HG02623 (cell line): Measurements from ENCODE around the gene GARRE1.
"Not testable (repeated sequence)": the region's sequence is repeated elsewhere in the genome, so short reads cannot be mapped to it uniquely, and the experiment has no call there.

ENCODE experiments used
- ATAC-seq: cut with Tn5 transposase; IDR thresholded peaks from one replicate; pipeline ENCODE4 v1.9.1; 2021; ENCODE audit warnings: moderate library complexity; ENCODE audit not compliant: unreplicated experiment

GARRE1 gene, protein sequence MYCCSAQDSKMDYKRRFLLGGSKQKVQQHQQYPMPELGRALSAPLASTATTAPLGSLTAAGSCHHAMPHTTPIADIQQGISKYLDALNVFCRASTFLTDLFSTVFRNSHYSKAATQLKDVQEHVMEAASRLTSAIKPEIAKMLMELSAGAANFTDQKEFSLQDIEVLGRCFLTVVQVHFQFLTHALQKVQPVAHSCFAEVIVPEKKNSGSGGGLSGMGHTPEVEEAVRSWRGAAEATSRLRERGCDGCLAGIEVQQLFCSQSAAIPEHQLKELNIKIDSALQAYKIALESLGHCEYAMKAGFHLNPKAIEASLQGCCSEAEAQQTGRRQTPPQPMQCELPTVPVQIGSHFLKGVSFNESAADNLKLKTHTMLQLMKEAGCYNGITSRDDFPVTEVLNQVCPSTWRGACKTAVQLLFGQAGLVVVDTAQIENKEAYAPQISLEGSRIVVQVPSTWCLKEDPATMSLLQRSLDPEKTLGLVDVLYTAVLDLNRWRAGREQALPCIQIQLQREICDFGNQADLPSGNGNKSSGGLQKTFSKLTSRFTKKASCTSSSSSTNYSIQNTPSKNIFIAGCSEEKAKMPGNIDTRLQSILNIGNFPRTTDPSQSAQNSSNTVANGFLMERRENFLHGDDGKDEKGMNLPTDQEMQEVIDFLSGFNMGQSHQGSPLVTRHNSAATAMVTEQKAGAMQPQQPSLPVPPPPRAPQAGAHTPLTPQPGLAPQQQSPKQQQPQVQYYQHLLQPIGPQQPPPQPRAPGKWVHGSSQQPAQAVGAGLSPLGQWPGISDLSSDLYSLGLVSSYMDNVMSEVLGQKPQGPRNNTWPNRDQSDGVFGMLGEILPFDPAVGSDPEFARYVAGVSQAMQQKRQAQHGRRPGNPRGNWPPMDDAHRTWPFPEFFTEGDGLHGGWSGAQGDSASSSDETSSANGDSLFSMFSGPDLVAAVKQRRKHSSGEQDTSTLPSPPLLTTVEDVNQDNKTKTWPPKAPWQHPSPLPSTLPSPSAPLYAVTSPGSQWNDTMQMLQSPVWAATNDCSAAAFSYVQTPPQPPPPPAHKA (N-terminal part only)

DNA sequence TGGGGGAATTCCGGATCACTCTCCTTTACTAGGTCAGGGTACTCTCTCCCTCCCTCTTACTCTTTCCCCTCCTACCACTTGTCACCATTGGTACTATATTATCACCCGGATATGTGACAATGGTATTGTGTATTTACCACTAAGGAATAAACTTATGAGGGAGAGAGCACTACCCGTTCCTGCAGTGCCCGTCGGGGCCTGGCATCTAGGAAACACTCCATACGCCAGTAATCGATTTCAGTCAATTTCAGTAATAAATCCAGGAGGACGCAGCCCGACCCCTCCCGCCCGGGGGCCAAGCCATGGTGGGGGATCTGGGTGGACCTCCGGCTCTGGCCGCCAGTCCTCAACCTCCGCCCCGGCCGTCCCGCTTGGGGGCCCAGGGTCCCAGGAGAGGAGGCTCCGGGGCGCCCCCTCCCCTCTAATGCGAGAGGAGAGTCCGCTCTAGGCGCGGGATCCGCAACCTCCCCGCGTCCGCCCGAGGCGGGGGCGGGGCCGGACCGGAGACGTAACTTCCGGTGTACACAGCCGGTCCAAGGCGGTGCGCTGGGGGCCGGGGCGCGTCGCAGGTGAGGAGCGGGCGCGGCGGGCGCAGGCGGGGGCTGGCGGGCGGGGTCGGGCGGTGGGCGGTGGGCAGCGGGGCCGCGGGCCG lies at the start of gene GARRE1:
Gene GARRE1 (plus strand): TSS at position 509 of the 652 bp plus-strand sequence. CDS start 45,920 bp downstream, outside the sequence.
- ATAC-seq, result peak; percentile 90

DNA sequence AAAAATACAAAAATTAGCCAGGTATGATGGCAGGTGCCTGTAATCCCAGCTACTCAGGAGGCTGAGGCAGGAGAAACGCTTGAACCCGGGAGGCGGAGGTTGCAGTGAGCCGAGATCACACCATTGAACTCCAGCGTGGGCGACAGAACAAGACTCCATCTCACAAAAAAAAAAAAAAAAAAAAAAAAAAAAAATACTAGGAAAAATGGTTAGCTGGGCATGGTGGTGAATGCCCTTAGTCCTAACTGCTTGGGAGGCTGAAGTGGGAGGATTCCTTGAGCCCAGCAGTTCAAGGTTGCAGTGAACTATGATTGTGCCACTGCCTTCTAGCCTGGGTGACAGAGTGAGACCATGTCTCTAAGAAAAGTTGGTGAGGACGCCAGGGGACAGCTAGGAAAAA lies 49.0 kb upstream of the GARRE1 start:
- ATAC-seq, result not testable (repeated sequence)

DNA sequence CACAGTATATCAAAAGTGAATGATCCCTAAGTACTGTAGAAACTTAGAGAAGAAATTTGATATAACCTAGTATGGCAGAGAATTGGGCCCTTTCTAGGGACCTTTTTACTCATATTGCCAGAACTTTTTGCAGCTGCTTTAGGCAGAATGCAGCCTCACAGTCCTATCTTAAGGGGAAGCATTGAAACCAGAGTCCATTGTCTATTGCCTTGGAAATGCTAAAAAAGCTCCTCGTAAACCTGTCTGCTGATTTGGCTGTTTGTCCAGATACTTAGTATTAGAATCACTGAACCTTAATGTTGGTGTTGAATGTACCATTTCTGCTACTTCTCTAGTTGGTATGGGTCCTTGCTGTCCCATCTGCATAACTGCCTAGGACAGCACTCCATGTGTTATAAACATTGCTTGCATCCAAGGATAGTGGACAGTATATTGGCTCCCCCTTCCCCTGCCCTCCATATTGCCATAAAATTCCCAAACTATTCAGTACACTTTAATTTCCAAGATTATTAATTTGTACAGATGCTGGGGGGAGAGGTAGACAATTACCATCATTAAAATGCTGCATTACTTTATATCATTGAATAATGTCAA lies 46.0 kb upstream of the GARRE1 start:
- ATAC-seq, result no peak

DNA sequence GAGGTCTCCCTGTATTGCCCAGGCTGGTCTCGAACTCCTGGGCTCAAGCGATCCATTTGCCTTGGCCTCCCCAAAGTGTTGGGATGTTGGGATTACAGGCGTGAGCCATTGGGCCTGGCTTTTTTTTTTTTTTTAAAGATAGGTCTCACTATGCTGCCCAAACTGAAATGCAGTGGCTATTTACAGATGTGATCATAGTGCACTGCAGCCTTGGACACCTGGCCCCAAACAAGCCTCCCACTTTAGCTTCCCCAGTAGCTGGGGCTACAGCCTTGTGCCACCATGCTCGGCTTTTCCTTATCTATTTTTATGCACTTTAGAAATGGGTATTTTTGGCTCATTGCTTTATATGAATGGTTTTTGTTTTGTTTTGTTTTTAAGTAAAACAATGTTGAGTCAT lies 44.6 kb upstream of the GARRE1 start:
- no peak for ATAC-seq

DNA sequence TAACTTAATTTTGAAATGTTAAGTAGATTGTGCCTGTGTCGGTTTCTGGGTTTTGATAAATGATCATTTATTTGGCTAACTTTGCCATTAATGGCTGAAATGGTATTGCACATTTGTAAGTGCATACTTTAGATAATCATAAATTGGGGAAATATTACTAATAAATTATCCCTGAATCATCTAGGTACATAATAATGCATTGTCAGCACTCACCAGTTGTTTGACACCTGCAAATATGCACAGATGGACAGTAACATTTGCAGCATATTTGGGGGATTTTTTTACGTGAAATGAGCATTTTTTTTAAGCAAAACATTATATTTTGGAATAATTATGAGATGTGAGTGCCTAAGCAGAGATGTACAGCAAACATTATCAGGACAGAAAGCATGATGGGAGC lies 41.1 kb upstream of the GARRE1 start:
- ATAC-seq, result no peak

DNA sequence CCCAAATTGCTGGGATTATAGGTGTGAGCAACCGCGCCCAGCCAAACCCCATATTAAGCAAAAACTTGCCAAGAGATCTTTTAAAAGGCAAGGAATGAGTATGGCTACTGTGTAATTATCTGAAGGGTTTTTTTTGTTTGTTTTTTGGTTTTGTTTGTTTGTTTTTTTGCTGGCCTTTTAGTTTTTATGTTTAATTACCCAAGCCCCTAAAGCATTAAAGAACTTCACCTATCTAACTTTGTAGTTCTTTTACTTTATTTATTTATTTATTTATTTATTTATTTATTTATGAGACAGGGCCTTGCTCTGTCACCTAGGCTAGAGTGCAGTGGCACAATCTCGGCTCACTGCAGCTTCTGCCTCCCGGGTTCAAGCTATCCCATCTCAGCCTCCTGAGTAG lies 40.3 kb upstream of the GARRE1 start:
- ATAC-seq, result no peak

DNA sequence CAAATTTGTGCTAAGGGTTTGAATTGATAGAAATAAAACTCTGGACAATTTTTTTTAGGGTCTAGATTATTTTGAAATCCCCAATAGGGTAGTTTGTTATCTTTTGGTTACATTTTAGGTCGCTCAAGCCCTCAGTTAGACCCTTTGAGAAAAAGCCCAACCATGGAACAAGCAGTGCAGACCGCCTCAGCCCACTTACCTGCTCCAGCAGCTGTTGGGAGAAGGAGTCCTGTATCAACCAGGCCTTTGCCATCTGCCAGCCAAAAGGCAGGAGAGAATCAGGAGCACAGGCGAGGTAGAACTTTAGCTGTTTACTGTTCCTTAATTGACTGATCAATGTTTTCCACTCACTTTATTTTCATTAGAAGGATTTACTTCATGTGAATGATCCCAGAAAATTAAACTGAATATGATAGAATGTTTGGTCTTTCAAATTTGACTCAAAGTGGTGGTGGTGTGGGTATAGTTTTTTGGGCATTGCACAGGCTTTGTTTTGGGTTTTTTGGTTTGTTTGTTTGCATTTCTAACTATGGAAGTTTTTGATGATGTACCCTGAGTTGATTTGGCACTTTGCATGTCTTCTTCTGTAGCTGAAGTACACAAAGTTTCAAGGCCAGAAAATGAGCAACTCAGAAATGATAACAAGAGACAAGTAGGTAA lies 39.2 kb upstream of the GARRE1 start:
- no peak for ATAC-seq

DNA sequence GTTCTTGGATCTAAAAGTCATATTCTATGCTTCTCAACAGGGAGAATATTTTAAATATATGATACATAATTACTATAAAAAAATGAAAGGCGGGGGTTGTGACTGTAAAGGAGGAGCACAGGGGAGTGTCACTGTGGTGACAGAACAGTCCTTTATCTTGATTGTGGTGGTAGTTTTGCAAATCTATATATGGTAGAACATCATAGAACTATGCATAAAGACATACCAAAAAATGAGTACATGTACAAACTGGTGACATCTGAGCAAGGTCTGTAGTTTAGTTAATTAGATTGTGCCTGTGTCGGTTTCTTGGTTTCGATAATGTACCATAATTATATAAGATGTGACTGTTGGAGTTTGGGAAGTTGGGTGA lies 38.7 kb upstream of the GARRE1 start:
- no peak for ATAC-seq

DNA sequence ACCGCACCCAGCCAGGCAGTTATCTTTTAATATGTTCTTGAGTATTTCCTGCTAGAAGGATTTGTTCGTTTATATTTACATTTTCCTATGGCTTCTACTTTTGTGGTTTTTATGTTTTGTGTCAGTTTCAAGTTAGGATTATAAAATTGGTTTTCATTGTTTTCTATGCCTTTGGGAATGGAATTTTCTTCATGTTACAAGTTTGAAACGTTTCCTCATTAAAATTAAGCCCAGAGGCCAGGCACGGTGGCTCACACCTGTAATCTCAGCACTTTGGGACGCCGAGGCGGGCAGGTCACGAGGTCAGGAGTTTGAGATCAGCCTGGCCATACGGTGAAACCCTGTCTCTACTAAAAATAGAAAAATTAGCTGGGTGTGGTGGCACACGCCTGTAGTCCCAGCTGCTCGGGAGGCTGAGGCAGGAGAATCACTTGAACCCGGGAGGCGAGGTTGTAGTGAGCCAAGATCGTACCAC lies 37.6 kb upstream of the GARRE1 start:
- not testable (repeated sequence) for ATAC-seq

DNA sequence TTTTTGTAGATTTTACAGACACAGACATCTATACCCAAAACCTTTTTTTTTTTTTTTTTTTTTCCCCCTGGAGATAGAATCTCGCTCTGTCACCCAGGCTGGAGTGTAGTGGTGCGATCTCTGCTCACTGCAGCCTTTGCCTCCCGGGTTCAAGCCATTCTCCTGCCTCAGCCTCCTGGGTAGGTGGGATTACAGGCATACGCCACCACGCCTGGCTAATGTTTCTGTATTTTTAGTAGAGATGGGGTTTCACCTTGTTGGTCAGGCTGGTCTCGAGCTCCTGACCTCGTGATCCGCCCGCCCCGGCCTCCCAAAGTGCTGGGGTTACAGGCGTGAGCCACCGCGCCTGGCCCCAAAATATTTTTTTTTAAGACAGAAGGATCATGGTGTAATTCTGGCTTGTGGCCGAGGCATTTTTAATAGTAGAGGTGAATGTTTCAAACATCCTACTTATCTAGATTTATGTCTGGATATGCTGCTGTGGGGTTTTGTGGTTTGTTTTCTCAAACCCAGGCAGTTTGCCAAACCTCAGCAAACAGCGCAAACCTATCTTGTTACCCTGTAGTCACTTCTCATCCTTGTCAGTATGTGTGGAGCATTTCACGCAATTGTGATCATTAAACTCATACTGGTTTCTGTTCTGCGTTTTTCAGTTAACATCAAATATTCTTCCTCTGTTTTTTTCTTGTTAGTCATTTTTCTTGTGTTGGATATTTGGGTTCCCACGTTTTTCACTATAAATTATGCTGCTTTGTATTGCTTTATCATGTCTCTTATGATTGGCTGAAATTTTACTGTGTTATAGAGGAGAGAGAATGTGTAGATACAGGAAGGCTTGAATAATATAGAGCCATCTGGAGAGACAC lies 36.2 kb upstream of the GARRE1 start:
- ATAC-seq, result no peak

DNA sequence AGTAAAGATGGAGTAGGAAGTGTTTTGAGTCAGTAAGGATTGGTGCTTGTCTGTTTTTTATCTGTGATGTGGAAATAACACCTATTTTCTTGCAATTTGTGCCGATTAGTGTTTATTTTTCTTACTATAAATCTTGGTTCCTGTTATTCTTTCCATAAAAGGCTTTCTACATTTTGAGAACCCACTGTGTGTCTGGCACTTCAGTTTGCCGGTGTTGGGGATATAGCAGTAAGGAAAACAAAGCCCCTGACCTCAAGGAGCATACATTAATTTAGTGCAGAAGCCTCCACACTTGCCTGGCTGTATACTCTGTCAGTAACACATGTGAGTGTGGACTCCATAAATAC lies 35.6 kb upstream of the GARRE1 start:
- no peak for ATAC-seq

DNA sequence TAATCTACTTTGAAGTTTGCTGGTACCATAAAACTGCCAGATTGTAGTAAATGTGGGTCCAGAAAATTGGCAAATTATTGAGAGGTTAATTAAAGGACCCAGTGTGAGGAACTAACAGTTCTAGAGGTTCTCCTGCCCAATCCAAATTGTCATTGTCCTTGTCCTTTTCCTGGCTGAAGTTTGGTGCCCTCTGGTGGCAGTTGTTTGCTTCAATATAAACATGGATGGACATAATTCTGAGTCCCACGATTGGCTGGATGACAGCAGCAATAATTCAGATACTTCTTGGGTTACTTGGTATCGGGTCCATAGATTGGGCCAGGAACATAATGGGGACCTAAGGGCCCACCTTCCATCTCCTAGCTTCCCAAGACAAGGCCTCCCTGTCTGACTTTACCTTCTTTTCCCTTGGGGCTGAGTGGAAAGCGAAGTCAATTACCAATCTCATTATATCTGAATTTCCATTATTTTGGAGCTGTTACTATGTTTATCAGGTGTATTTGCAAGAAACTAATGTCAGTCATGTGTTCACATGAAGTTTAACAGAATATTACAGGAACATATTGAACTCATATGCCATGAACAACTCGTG lies 33.8 kb upstream of the GARRE1 start:
- ATAC-seq, result no peak

DNA sequence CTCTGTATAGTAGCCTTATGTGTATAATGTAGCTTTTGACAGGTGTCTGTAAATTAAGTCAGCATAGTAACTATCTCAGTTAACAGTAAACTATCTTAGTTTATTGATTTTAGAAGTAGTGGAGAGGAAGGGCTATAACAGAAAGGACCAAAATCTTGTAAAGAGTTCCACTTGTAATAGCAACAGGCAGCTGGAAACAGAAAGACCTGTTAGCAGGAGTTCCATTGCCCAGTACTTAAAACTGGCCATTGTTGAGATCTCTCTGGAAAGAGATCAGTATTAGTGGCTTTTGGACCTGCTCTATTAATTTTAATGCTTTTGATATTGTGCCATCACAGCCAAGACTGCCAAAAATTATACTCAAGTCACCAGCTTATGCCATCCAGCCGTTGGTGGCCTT lies 32.0 kb upstream of the GARRE1 start:
- ATAC-seq, result no peak

DNA sequence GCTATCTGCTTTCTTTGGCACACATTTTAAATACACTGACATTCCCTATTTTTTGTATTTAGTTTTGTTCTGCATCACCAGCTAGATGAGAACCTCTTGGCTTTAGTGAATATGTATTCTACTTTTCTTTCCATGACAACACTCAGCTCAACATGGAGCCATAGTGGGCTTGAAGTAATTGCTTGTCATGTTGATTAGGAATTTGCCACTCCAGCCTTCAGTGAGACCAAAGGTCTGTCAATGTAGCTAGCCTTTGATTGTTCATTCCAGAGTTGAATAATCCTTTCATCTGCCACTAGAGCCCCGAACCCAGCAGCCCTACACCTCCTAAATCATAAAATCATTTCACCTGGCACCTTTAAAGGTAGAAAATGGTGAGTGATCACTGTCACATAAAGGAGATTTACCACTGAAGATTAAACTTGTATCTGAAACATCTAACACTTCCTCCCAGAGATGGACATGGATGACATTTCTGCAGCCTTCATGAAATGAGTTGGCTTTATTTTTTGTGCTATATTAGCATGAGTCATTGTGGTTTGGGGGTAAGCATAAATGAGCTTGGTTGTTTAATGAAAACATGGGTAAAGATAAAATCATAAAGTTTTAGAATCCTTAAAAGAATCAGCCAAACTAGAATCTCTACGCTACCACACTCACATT lies 29.2 kb upstream of the GARRE1 start:
- no peak for ATAC-seq

DNA sequence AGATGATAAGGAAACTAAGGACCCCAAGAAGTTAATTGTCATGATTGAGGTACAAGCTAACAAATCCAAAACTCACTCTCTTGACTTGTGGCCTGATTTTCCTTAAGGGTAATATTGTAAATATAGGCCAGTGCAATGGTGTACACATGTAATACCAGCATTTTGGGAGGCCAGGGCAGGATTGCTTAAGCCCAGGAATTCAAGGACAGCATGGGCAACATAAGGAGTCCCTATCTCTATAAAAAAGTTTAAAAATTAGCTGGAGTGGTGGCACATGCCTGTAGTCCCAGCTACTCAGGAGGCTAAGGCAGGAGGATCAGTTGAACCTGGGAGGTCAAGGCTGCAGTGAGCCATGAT lies 28.7 kb upstream of the GARRE1 start:
- ATAC-seq, result no peak

DNA sequence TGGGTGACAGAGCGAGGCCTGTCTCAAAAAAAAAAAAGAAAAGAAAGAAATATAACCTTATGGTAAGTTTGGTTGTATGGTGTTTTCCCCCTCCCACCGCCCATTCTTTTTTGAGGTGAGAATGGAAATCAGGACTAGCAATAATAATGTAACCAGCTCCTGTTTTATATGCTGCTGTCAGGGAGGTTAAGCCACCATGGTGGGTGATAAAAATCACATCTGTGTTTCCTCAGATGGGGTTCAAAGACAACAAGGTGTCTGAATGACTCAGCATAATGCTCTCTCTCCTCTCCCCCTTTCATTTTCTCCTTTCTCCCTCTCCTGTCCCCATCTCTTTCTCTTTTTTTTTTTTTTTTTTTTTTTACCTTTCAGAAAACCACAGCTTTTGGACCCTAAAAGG lies 28.3 kb upstream of the GARRE1 start:
- no peak for ATAC-seq

DNA sequence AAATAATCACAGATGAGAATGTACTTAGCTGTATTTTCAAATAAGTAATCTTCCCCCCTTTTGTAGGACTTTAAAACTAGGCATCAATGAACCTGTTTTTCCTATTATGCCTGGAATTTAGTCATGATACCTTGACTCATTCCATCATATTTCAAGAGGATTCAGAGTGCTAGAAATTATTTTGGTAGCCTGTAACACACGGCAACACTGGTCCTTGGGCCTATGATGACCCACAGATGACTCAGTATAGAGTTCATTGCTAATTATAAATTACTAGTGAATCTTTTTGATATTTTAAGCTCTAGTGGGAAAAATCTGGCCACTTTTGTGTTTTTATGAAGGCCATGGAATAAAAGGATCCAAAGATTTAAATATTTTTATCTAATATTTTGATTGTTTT lies 26.0 kb upstream of the GARRE1 start:
- no peak for ATAC-seq

DNA sequence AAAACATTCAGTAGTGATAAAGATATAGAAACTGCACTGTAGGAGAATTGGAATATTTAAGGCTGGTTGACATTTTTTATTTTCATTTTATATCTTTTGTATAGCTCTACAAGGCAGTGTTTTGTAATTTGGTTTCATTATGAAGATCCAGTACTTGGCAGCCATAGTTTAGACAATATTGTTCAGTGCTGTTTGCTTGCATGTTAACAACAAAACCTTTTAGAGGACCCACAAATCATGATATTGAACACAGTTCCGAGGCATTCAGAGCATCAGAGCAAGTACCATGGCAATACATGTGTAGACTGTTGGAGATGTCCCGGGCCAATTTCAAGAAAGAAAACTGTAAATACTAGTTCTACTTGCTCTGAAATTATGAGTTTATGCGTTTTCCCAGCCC lies 25.6 kb upstream of the GARRE1 start:
- no peak for ATAC-seq

DNA sequence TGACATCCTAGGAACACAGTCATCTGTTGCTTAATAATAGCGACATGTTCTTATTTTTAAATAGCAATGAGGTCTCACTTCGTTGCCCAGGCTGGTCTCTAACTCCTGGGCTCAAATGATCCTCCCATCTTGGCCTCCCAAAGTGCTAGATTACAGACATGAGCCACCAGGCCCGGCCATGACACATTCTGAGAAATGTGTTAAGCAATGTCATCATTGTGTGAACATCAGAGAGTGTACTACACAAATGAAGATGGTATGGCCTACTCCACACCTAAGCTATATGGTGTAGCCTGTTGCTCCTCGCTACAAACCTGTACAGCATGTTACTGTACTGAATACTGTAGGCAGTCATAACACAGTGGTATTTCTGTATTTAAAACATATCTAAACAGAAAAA lies 24.6 kb upstream of the GARRE1 start:
- no peak for ATAC-seq
